H9 (cell line): ENCODE data around the gene TMEM44. TPM values are rescaled to one million over a fixed set of nuclear protein-coding genes. Genes with fewer than 3 reads are reported as not detected.

Experiments
- DNase-seq: peaks from one replicate; pipeline ENCODE4 v3.0.0-alpha.2; 2017
- H2AFZ ChIP-seq: one replicate; pipeline ENCODE4 v1.6.1; 2013; ENCODE audit warnings: mild to moderate bottlenecking, low read length, control low read depth, moderate library complexity
- H2AK5ac ChIP-seq: 2 replicates; pipeline ENCODE4 v1.6.1; 2013; ENCODE audit warnings: low read length, control low read depth, mixed read lengths; ENCODE audit not compliant: insufficient read length
- H2BK120ac ChIP-seq: one replicate; pipeline ENCODE4 v1.6.1; 2013; ENCODE audit warnings: low read depth, mild to moderate bottlenecking, low read length, control low read depth, inconsistent platforms; ENCODE audit not compliant: poor library complexity, severe bottlenecking
- H2BK12ac ChIP-seq: 2 replicates; pipeline ENCODE4 v1.6.1; 2013; ENCODE audit warnings: low read length, control low read depth, mixed read lengths, low read depth; ENCODE audit not compliant: insufficient read length
- H2BK15ac ChIP-seq: 2 replicates; pipeline ENCODE4 v1.6.1; 2013; ENCODE audit warnings: low read depth, low read length, control low read depth
- H2BK20ac ChIP-seq: one replicate; pipeline ENCODE4 v1.6.1; 2013; ENCODE audit warnings: low read depth, mild to moderate bottlenecking, low read length, control low read depth, inconsistent platforms; ENCODE audit not compliant: poor library complexity, severe bottlenecking
- H2BK5ac ChIP-seq: 2 replicates; pipeline ENCODE4 v1.6.1; 2013; ENCODE audit warnings: low read length, control low read depth, mixed read lengths; ENCODE audit not compliant: insufficient read length
- H3K14ac ChIP-seq: 2 replicates; pipeline ENCODE4 v1.6.1; 2013; ENCODE audit warnings: low read length, control low read depth; ENCODE audit not compliant: insufficient read depth
- H3K18ac ChIP-seq: 2 replicates; pipeline ENCODE4 v1.6.1; 2013; ENCODE audit warnings: low read depth, mild to moderate bottlenecking, mixed read lengths, low read length, control low read depth; ENCODE audit not compliant: insufficient read length
- H3K23ac ChIP-seq: 2 replicates; pipeline ENCODE4 v1.6.1; 2013; ENCODE audit warnings: low read length, control low read depth, mixed read lengths, low read depth; ENCODE audit not compliant: insufficient read length
- H3K23me2 ChIP-seq: 2 replicates; pipeline ENCODE4 v1.6.1; 2013; ENCODE audit warnings: low read depth, mild to moderate bottlenecking, mixed read lengths, low read length, control low read depth; ENCODE audit not compliant: insufficient read length, poor library complexity, severe bottlenecking
- H3K27ac ChIP-seq: 2 replicates; pipeline ENCODE4 v1.5.1; 2013; ENCODE audit warnings: low read length, control low read depth, mixed read lengths, low read depth; ENCODE audit not compliant: insufficient read length
- H3K27me3 ChIP-seq: 2 replicates; pipeline ENCODE4 v1.6.1; 2013; ENCODE audit warnings: low read length, control low read depth, inconsistent platforms; ENCODE audit not compliant: insufficient read depth
- H3K4ac ChIP-seq: 2 replicates; pipeline ENCODE4 v1.6.1; 2013; ENCODE audit warnings: low read depth, mild to moderate bottlenecking, control low read depth, inconsistent platforms, low read length, moderate library complexity
- H3K4me1 ChIP-seq: 2 replicates; pipeline ENCODE4 v1.6.1; 2013; ENCODE audit warnings: low read length, control low read depth, inconsistent platforms; ENCODE audit not compliant: insufficient read depth
- H3K4me2 ChIP-seq: 2 replicates; pipeline ENCODE4 v1.6.1; 2013; ENCODE audit warnings: low read length, control low read depth, mixed read lengths; ENCODE audit not compliant: insufficient read length, insufficient read depth
- H3K56ac ChIP-seq: 2 replicates; pipeline ENCODE4 v1.6.1; 2013; ENCODE audit warnings: low read depth, mild to moderate bottlenecking, mixed read lengths, low read length, control low read depth; ENCODE audit not compliant: insufficient read length
- H3K79me1 ChIP-seq: 2 replicates; pipeline ENCODE4 v1.6.1; 2013; ENCODE audit warnings: low read depth, mild to moderate bottlenecking, moderate library complexity, low read length, control low read depth, inconsistent platforms; ENCODE audit not compliant: insufficient read depth, poor library complexity, severe bottlenecking
- H3K79me2 ChIP-seq: 2 replicates; pipeline ENCODE4 v1.6.1; 2013; ENCODE audit warnings: low read length, control low read depth, inconsistent platforms; ENCODE audit not compliant: insufficient read depth
- H3K9ac ChIP-seq: 2 replicates; pipeline ENCODE4 v1.6.1; 2013; ENCODE audit warnings: low read length, control low read depth, mixed read lengths; ENCODE audit not compliant: insufficient read length; ENCODE audit errors: extremely low read depth
- H3K9me3 ChIP-seq: one replicate; pipeline ENCODE4 v1.6.1; 2013; ENCODE audit warnings: low read depth, low read length, inconsistent platforms; ENCODE audit not compliant: control insufficient read depth
- H3T11ph ChIP-seq: one replicate; pipeline ENCODE4 v1.6.1; 2013; ENCODE audit warnings: mild to moderate bottlenecking, low read length, control low read depth, inconsistent platforms
- H4K20me1 ChIP-seq: one replicate; pipeline ENCODE4 v1.6.1; 2013; ENCODE audit not compliant: control insufficient read depth, insufficient read length, insufficient read depth
- H4K5ac ChIP-seq: 2 replicates; pipeline ENCODE4 v1.6.1; 2013; ENCODE audit warnings: low read depth, mild to moderate bottlenecking, mixed read lengths, low read length, control low read depth; ENCODE audit not compliant: insufficient read length
- H4K8ac ChIP-seq: replicated peaks from 2 replicates; pipeline ENCODE4 v1.6.1; 2013; ENCODE audit warnings: low read length, control low read depth, mixed read lengths, low read depth; ENCODE audit not compliant: insufficient read length
- H4K91ac ChIP-seq: 2 replicates; pipeline ENCODE4 v1.6.1; 2013; ENCODE audit warnings: low read depth, mild to moderate bottlenecking, moderate library complexity, mixed read lengths, low read length, control low read depth; ENCODE audit not compliant: insufficient read length
- H3K27ac Mint-ChIP-seq, 3 experiments: 2 replicates in 2 of 3; 3 replicates in 1 of 3; pipeline ENCODE4 v1.8.0; 2020 to 2021; ENCODE audit warnings: mixed read lengths in 3 of 3, mild to moderate bottlenecking in 1 of 3, moderate library complexity in 1 of 3
- H3K27me3 Mint-ChIP-seq: 2 replicates; pipeline ENCODE4 v1.8.0; 2021; ENCODE audit warnings: low read depth, mild to moderate bottlenecking, moderate library complexity, mixed read lengths
- H3K36me3 Mint-ChIP-seq, 3 experiments: 2 replicates in 2 of 3; 3 replicates in 1 of 3; pipeline ENCODE4 v1.8.0; 2020 to 2021; ENCODE audit warnings: low read depth in 3 of 3, mixed read lengths in 3 of 3; ENCODE audit not compliant: insufficient read depth in 1 of 3
- H3K4me1 Mint-ChIP-seq, 2 experiments: 2 replicates each; pipeline ENCODE4 v1.8.0; 2020; ENCODE audit warnings: mixed read lengths in 2 of 2
- H3K4me3 Mint-ChIP-seq, 2 experiments: 2 replicates in 1 of 2; 3 replicates in 1 of 2; pipeline ENCODE4 v1.8.0; 2020 to 2021; ENCODE audit warnings: mild to moderate bottlenecking in 2 of 2, mixed read lengths in 2 of 2, moderate library complexity in 1 of 2
- H3K9me3 Mint-ChIP-seq, 2 experiments: 2 replicates in 1 of 2; 3 replicates in 1 of 2; pipeline ENCODE4 v1.8.0; 2020; ENCODE audit warnings: mild to moderate bottlenecking in 2 of 2, mixed read lengths in 2 of 2, moderate library complexity in 1 of 2
- CTCF ChIP-seq: fragments of 200-600 bp; sonication (generic); conservative IDR thresholded peaks from 3 replicates; pipeline ENCODE4 v1.8.0; 2021; ENCODE audit warnings: antibody characterized with exemption, mild to moderate bottlenecking
- WGBS: extraction: QIAGEN DNeasy Blood & Tissue Kit; methylation state at CpG from one replicate; pipeline ENCODE4 v1.1.7; 2013; ENCODE audit warnings: missing lambda C conversion rate, low lambda C conversion rate, mixed read lengths; ENCODE audit not compliant: insufficient read length; ENCODE audit errors: extremely low coverage; 5-methylcytosine and 5-hydroxymethylcytosine counted together
- total RNA-seq: library from RNA; stranded (reverse); gene quantifications from 2 replicates; pipeline ENCODE4 v1.2.1, GENCODE V29; 2021

TMEM44 gene
- total RNA-seq, 1 experiment from 2014 or later, result 19.8 TPM

GRCh38 chr3:194572944-194573491 lies 60.2 kb downstream of the TMEM44 start:
- H3K27ac Mint-ChIP-seq, result peak overlapping the region in 1 of 3 experiments; percentile 76; a peak in 1 of 7 replicates
- Histone ChIP-seq H2BK120ac (no peak overlapping the region), H4K8ac (no peak overlapping the region), H3K4ac (no peak overlapping the region), H2BK15ac (no peak overlapping the region), H2BK5ac (no peak overlapping the region), H3K23me2 (no peaks in the 10 kb centered on the region), H2AFZ (no peak overlapping the region), H3K23ac (no peak overlapping the region), H3K79me2 (no peaks in the 10 kb centered on the region), H3K4me1 (no peaks in the 10 kb centered on the region; the same call in 1 of the 2 replicates), H3K4me2 (no peak overlapping the region), H3K14ac (no peak overlapping the region; the same call in 1 of the 2 replicates), H3K27ac (no peak overlapping the region), H2AK5ac (no peak overlapping the region), H4K20me1 (no peaks in the 10 kb centered on the region), H2BK12ac (no peak overlapping the region), H3K9me3 (no peaks in the 10 kb centered on the region), H3T11ph (no peak overlapping the region), H4K91ac (no peak overlapping the region), H3K27me3 (no peaks in the 10 kb centered on the region), H2BK20ac (no peak overlapping the region), H3K18ac (no peak overlapping the region), H3K56ac (no peak overlapping the region), H4K5ac (no peak overlapping the region), H3K79me1 (no peaks in the 10 kb centered on the region), H3K9ac (no peak overlapping the region)
- H3K27me3 Mint-ChIP-seq, result peaks cover 4% of the 10 kb centered on the region
- no peaks in the 10 kb centered on the region for H3K9me3 Mint-ChIP-seq
- peaks cover 14 to 27% of the 10 kb centered on the region in 2 experiments for H3K4me1 Mint-ChIP-seq
- H3K4me3 Mint-ChIP-seq, result no peak overlapping the region
- no peaks in the 10 kb centered on the region for H3K36me3 Mint-ChIP-seq
- no CpG with 5 or more reads among the region's 16 CpGs for WGBS
- no peak for DNase-seq
- no peak for TF ChIP-seq CTCF
